A673 (cell line): Measurements from ENCODE around the gene PRDM13.

Source experiments
- CTCF ChIP-seq: fragments of 300-800, 200-600 bp; sonication (generic); conservative IDR thresholded peaks from 2 replicates; pipeline ENCODE4 v1.5.1; 2017; ENCODE audit warnings: low read depth, mild to moderate bottlenecking, antibody characterized with exemption, low read length, moderate library complexity, mixed read lengths
- EZH2 ChIP-seq: fragments of 200-600 bp; sonication (generic); IDR thresholded peaks from 2 replicates; pipeline ENCODE4 v1.6.1; 2017; ENCODE audit warnings: borderline replicate concordance, low read depth, mild to moderate bottlenecking, mixed read lengths, antibody characterized with exemption, low read length; ENCODE audit not compliant: poor library complexity, severe bottlenecking

- TF ChIP-seq CTCF: no peak
- TF ChIP-seq EZH2: no peak
These were observed 55.2 kb downstream of the PRDM13 start for GRCh38 chr6:99661870-99662269.
